GM19025 (cell line): ENCODE results near the gene COPZ2.
A peak's percentile ranks its signal among the peaks of the same experiment; 100 is the strongest.
"Not testable (repeated sequence)": the region's sequence is repeated elsewhere in the genome, so short reads cannot be mapped to it uniquely, and the experiment has no call there.

ENCODE experiments used
- ATAC-seq: cut with Tn5 transposase; IDR thresholded peaks from one replicate; pipeline ENCODE4 v1.9.1; 2021; ENCODE audit warnings: mild to moderate bottlenecking, low read depth, moderate library complexity; ENCODE audit not compliant: unreplicated experiment

COPZ2 gene

GRCh38 chr17:48036693-48037035, 933 bp downstream of the COPZ2 start:
- ATAC-seq = no peak

GRCh38 chr17:48034734-48035133, 2.9 kb downstream of the COPZ2 start:
- ATAC-seq = not testable (repeated sequence)

GRCh38 chr17:48031966-48032365, 5.6 kb downstream of the COPZ2 start:
- ATAC-seq = no peak

- ATAC-seq = no peak
Observed at GRCh38 chr17:48030531-48030930, 7.1 kb downstream of the COPZ2 start.

- no peak for ATAC-seq
Observed at GRCh38 chr17:48028736-48029135, 8.9 kb downstream of the COPZ2 start.

- no peak for ATAC-seq
Observed at GRCh38 chr17:48027322-48027981, 10.1 kb downstream of the COPZ2 start.

- ATAC-seq = no peak
Observed at GRCh38 chr17:48026502-48027321, 10.9 kb downstream of the COPZ2 start.

- ATAC-seq = no peak
Observed at GRCh38 chr17:48025904-48026501, 11.6 kb downstream of the COPZ2 start.

- peak; percentile 87 for ATAC-seq
Observed at GRCh38 chr17:48025040-48025903, 12.3 kb downstream of the COPZ2 start.

- ATAC-seq = no peak
Observed at GRCh38 chr17:48024149-48025039, 13.2 kb downstream of the COPZ2 start.

- no peak for ATAC-seq
Observed at GRCh38 chr17:48023400-48024148, 14.0 kb downstream of the COPZ2 start.

GRCh38 chr17:48022901-48023300, 14.7 kb downstream of the COPZ2 start:
- no peak for ATAC-seq

- no peak for ATAC-seq
Observed at GRCh38 chr17:48021934-48022333, 15.7 kb downstream of the COPZ2 start.

GRCh38 chr17:48017817-48018158, 19.8 kb downstream of the COPZ2 start:
- not testable (repeated sequence) for ATAC-seq

GRCh38 chr17:48016112-48016511, 21.5 kb downstream of the COPZ2 start:
- no peak for ATAC-seq

GRCh38 chr17:48014595-48015111, 22.9 kb downstream of the COPZ2 start:
- no peak for ATAC-seq

- ATAC-seq = no peak
Observed at GRCh38 chr17:48013876-48014594, 23.6 kb downstream of the COPZ2 start.

GRCh38 chr17:48012654-48013053, 24.9 kb downstream of the COPZ2 start:
- no peak for ATAC-seq
